ENCODE data around the gene SLC7A5.

DNA sequence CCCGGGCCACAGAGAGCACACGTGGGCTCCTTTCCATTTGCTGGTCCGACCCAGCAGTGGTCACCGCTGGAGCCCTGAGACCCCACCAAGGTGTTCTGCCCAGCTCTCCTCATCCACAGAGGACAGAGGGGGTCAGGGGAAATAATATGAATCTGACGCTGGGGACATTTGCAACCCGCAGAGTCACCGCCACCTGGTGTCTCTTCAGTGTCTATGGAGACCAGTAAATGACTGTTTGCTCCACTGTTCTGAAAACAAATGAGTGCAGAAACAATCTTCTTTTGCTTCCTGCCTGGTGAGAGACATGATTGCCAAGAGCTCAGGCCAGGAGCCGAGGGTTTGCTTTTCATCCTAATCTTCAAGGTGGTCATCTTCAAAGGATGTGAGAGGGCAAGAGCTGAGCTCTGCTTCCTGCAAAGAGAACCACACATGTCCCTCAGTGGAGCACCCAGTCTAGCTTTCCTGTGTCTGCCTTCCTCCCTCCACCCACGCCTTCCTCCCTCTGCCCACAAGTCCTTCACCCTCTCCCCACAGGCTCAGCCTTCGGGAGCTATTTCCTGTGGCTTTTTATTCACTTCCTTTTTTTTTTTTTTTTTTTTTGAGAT, 88.8 kb downstream of the SLC7A5 start:
- TF ChIP-seq POLR2A (IDR thresholded peaks at IDR 0.05) = no peak
- TF ChIP-seq, protein P1, sequence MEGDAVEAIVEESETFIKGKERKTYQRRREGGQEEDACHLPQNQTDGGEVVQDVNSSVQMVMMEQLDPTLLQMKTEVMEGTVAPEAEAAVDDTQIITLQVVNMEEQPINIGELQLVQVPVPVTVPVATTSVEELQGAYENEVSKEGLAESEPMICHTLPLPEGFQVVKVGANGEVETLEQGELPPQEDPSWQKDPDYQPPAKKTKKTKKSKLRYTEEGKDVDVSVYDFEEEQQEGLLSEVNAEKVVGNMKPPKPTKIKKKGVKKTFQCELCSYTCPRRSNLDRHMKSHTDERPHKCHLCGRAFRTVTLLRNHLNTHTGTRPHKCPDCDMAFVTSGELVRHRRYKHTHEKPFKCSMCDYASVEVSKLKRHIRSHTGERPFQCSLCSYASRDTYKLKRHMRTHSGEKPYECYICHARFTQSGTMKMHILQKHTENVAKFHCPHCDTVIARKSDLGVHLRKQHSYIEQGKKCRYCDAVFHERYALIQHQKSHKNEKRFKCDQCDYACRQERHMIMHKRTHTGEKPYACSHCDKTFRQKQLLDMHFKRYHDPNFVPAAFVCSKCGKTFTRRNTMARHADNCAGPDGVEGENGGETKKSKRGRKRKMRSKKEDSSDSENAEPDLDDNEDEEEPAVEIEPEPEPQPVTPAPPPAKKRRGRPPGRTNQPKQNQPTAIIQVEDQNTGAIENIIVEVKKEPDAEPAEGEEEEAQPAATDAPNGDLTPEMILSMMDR (IDR thresholded peaks at IDR 0.05) = no peak
- no peak for TF ChIP-seq EP300 (IDR thresholded peaks at IDR 0.05)
- no peak for TF ChIP-seq POLR2AphosphoS5 (IDR thresholded peaks at IDR 0.05)
